ENCODE results near the gene NAPSA.

NAPSA gene

DNA sequence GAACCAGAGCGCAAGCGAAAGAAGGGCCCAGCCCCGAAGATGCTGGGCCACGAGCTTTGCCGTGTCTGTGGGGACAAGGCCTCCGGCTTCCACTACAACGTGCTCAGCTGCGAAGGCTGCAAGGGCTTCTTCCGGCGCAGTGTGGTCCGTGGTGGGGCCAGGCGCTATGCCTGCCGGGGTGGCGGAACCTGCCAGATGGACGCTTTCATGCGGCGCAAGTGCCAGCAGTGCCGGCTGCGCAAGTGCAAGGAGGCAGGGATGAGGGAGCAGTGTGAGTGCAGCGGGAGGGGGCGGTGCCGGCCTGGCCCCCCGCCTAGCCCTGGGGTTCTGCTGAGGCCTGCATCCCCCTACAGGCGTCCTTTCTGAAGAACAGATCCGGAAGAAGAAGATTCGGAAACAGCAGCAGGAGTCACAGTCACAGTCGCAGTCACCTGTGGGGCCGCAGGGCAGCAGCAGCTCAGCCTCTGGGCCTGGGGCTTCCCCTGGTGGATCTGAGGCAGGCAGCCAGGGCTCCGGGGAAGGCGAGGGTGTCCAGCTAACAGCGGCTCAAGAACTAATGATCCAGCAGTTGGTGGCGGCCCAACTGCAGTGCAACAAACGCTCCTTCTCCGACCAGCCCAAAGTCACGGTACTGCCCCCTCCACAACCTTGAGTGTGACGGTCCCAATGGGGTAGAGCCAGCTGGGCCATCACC, 12.9 kb upstream of the NAPSA start:
- Mint-ChIP-seq H3K4me1 (peaks cover 15% of the 10 kb centered on the region), H3K27me3 (ENCODE audit: low read depth) (no peaks in the 10 kb centered on the region), H3K9me3 (no peaks in the 10 kb centered on the region), H3K4me3 (peak overlapping the region; percentile 83 to 95 (median 95)), H3K36me3 (ENCODE audit: low read depth) (peaks cover 26% of the 10 kb centered on the region), H3K27ac (peak overlapping the region in 2 of 3 experiments; percentile 20 to 69)
- TF ChIP-seq, protein P1, sequence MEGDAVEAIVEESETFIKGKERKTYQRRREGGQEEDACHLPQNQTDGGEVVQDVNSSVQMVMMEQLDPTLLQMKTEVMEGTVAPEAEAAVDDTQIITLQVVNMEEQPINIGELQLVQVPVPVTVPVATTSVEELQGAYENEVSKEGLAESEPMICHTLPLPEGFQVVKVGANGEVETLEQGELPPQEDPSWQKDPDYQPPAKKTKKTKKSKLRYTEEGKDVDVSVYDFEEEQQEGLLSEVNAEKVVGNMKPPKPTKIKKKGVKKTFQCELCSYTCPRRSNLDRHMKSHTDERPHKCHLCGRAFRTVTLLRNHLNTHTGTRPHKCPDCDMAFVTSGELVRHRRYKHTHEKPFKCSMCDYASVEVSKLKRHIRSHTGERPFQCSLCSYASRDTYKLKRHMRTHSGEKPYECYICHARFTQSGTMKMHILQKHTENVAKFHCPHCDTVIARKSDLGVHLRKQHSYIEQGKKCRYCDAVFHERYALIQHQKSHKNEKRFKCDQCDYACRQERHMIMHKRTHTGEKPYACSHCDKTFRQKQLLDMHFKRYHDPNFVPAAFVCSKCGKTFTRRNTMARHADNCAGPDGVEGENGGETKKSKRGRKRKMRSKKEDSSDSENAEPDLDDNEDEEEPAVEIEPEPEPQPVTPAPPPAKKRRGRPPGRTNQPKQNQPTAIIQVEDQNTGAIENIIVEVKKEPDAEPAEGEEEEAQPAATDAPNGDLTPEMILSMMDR (IDR thresholded peaks at IDR 0.05; ENCODE audit: unreplicated experiment in 3 of 3): no peak

DNA sequence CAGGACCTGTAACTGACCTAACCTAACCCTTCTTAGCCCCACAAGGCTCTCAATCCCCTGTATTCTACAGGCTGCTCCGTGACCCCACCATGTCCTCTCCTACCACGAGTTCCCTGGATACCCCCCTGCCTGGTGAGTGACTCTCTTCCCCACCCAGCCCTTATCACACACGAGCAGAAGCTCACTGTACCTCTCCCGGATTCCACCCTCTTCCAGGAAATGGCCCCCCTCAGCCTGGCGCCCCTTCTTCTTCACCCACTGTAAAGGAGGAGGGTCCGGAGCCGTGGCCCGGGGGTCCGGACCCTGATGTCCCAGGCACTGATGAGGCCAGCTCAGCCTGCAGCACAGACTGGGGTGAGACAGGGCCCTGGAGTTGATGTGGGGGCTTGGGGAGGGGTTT, 12.1 kb upstream of the NAPSA start:
- Mint-ChIP-seq H3K4me3 (peak overlapping the region; percentile 83 to 95 (median 95)), H3K27me3 (ENCODE audit: low read depth) (no peaks in the 10 kb centered on the region), H3K36me3 (ENCODE audit: low read depth) (peaks cover 26% of the 10 kb centered on the region), H3K4me1 (peaks cover 12% of the 10 kb centered on the region), H3K27ac (peak overlapping the region in 2 of 3 experiments; percentile 69 to 97), H3K9me3 (no peaks in the 10 kb centered on the region)
- TF ChIP-seq, protein P1 (IDR thresholded peaks at IDR 0.05; ENCODE audit: unreplicated experiment in 3 of 3): no peak

DNA sequence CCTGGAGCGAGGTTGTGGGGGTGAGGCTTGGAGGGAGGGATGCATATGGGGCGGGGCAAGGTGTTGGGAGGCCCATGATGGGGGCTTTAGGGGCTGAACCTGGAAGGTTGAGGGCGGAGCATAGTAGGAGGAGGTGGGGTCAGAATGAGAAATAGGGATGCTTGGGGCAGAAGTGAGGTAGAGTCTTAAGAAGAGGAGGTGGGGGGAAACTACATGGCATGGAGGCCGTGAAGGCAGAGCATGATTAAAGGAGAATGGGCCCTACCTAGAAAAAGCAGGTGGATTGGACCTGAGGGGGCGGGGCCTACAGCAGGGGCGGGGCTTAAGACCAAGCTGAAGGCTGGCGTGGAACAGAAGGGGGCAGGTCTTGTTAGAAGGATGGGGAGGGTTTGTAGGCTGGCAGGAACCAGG, 11.6 kb upstream of the NAPSA start:
- H3K4me3 Mint-ChIP-seq: peak overlapping the region; percentile 83 to 95 (median 95)
- H3K4me1 Mint-ChIP-seq: peaks cover 12% of the 10 kb centered on the region
- H3K27ac Mint-ChIP-seq: peak overlapping the region in 2 of 3 experiments; percentile 62 to 97
- no peaks in the 10 kb centered on the region for H3K27me3 Mint-ChIP-seq (ENCODE audit: low read depth)
- peaks cover 26% of the 10 kb centered on the region for H3K36me3 Mint-ChIP-seq (ENCODE audit: low read depth)
- H3K9me3 Mint-ChIP-seq: no peaks in the 10 kb centered on the region
- TF ChIP-seq, protein P1 (IDR thresholded peaks at IDR 0.05; ENCODE audit: unreplicated experiment in 3 of 3): no peak

DNA sequence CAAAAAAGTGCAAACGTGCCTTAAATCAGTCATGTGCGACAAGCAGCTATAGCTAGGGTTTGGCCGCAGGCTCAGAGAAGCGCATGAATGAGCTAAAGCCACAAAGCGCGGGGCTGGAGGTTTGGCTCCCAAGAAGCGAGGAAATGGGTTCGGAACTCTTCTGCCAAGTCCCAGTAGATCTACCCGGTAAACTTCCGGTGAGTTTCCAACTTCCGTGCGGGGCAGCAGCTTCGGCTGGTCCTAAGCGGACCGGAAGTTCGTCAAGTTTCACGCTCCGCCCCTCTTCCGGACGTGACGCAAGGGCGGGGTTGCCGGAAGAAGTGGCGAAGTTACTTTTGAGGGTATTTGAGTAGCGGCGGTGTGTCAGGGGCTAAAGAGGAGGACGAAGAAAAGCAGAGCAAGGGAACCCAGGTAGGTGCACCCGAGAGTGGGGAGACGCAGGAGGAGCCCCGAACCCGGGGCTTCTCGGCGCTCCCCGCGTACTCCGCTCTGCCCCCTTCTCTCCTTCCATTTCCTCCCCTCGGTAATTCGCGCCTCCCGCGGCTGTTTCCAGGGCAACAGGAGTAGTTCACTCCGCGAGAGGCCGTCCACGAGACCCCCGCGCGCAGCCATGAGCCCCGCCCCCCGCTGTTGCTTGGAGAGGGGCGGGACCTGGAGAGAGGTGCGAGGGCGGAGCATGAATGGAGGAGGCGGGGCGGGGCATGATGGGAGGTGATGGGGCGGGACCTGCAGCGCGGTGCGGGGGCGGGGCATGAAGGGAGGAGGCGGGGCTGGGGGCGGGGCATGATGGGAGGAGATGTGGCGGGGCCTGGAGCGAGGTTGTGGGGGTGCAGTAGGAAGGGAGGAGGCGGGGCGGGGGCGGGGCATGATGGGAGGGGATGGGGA, 11.0 kb upstream of the NAPSA start, which contains the start of gene NR1H2:
NR1H2 (plus strand) TSS at position 292 of the 885 bp plus-strand sequence. CDS start 1,149 bp downstream, outside the sequence.
- Mint-ChIP-seq H3K9me3 (no peaks in the 10 kb centered on the region), H3K27ac (peak within 1 kb of the TSS; percentile 81 to 97 (median 96)), H3K4me3 (peak within 1 kb of the TSS; percentile 94 to 95 (median 95)), H3K4me1 (peaks cover 12% of the 10 kb centered on the region), H3K27me3 (ENCODE audit: low read depth) (no peaks in the 10 kb centered on the region), H3K36me3 (ENCODE audit: low read depth) (peaks cover 25% of the 10 kb centered on the region)
- TF ChIP-seq, protein P1 (IDR thresholded peaks at IDR 0.05; ENCODE audit: unreplicated experiment in 3 of 3): no peak

DNA sequence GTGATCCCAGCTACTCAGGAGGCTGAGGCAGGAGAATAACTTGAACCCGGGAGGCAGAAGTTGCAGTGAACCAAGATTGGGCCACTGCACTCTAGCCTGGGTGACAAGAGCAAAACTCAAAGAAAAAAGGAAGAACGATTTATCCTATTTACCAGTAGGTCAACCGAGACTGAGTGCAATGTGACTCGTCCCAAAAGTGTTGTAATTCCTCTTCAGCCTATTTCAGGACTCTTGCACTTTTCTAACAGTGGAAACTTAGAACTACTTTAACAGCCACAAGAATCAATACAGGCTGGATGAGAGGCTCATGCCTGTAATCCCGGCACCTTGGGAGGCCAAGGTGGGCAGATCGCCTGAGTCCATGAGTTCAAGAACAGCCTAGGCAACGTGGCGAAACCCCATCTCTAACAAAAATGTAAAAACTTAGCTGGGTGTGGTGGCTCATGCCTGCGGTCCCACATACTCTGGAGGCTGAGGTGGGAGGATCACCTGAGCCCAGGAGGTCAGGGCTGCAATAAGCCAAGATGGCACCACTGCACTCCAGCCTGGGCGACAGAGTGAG, 6.6 kb upstream of the NAPSA start:
- TF ChIP-seq, protein P1 (IDR thresholded peaks at IDR 0.05; ENCODE audit: unreplicated experiment in 3 of 3): no peak
- Mint-ChIP-seq H3K27me3 (ENCODE audit: low read depth) (peaks cover 4% of the 10 kb centered on the region), H3K9me3 (no peaks in the 10 kb centered on the region), H3K36me3 (ENCODE audit: low read depth) (no peaks in the 10 kb centered on the region), H3K4me1 (peaks cover 11% of the 10 kb centered on the region), H3K27ac (no peak overlapping the region), H3K4me3 (no peak overlapping the region)
